Endothelial cell (in vitro differentiated cells): ENCODE data around the gene RPE. TPM values are rescaled to one million over a fixed set of nuclear protein-coding genes. Genes with fewer than 3 reads are reported as not detected.

Experiments used
- DNase-seq: peaks from one replicate; pipeline ENCODE4 v3.0.0; 2021; ENCODE audit warnings: low spot score
- H3K27ac Mint-ChIP-seq: one replicate; pipeline ENCODE4 v1.8.0; 2021; ENCODE audit warnings: mixed read lengths, inconsistent platforms; ENCODE audit not compliant: unreplicated experiment
- H3K27me3 Mint-ChIP-seq: one replicate; pipeline ENCODE4 v1.8.0; 2021; ENCODE audit warnings: mild to moderate bottlenecking, moderate library complexity, mixed read lengths, inconsistent platforms; ENCODE audit not compliant: unreplicated experiment
- H3K36me3 Mint-ChIP-seq: one replicate; pipeline ENCODE4 v1.8.0; 2021; ENCODE audit warnings: mild to moderate bottlenecking, low read depth, mixed read lengths, inconsistent platforms; ENCODE audit not compliant: unreplicated experiment
- H3K4me1 Mint-ChIP-seq: one replicate; pipeline ENCODE4 v1.8.0; 2021; ENCODE audit warnings: mild to moderate bottlenecking, mixed read lengths, inconsistent platforms; ENCODE audit not compliant: unreplicated experiment
- H3K4me3 Mint-ChIP-seq: one replicate; pipeline ENCODE4 v1.8.0; 2021; ENCODE audit warnings: mild to moderate bottlenecking, mixed read lengths, inconsistent platforms; ENCODE audit not compliant: unreplicated experiment
- H3K9me3 Mint-ChIP-seq: one replicate; pipeline ENCODE4 v1.8.0; 2021; ENCODE audit warnings: mixed read lengths, inconsistent platforms; ENCODE audit not compliant: unreplicated experiment
- CTCF ChIP-seq: fragments of 200-600 bp; sonication (generic); IDR thresholded peaks from one replicate; pipeline ENCODE4 v1.5.0; 2021; ENCODE audit warnings: antibody characterized with exemption; ENCODE audit not compliant: unreplicated experiment
- total RNA-seq: library from RNA; stranded (reverse); fragmentation: NEBNext Ultra II Directional; extraction: Animal tissue kit (Norgen Biotek cat#: 25700); gene quantifications from one replicate; pipeline ENCODE4 v1.2.1, GENCODE V29; 2021; ENCODE audit not compliant: unreplicated experiment

Gene RPE
- total RNA-seq, 1 donor from 2014 or later: 41.0 TPM

GRCh38 chr2:210049831-210050230 lies 47.4 kb downstream of the RPE start:
- no peak for DNase-seq
- no peaks in the 10 kb centered on the region for H3K9me3 Mint-ChIP-seq
- TF ChIP-seq CTCF: no peak
- no peaks in the 10 kb centered on the region for H3K27me3 Mint-ChIP-seq
- H3K36me3 Mint-ChIP-seq: peaks cover 19% of the 10 kb centered on the region
- H3K4me3 Mint-ChIP-seq: no peak overlapping the region
- H3K4me1 Mint-ChIP-seq: no peaks in the 10 kb centered on the region
- H3K27ac Mint-ChIP-seq: no peak overlapping the region

GRCh38 chr2:210050885-210051284 lies 48.4 kb downstream of the RPE start:
- no peak overlapping the region for H3K27ac Mint-ChIP-seq
- peaks cover 26% of the 10 kb centered on the region for H3K36me3 Mint-ChIP-seq

GRCh38 chr2:210054696-210055095 lies 52.3 kb downstream of the RPE start:
- Mint-ChIP-seq H3K27me3 (no peaks in the 10 kb centered on the region), H3K36me3 (peaks cover 29% of the 10 kb centered on the region), H3K4me1 (no peaks in the 10 kb centered on the region), H3K4me3 (peak overlapping the region; percentile 60), H3K27ac (no peak overlapping the region), H3K9me3 (no peaks in the 10 kb centered on the region)
- no peak for TF ChIP-seq CTCF
- no peak for DNase-seq

More at GRCh38 chr2:210050885-210051284, 48.4 kb downstream of the RPE start:
- no peak for TF ChIP-seq CTCF
- no peak for DNase-seq
- no peaks in the 10 kb centered on the region for H3K9me3 Mint-ChIP-seq
- H3K4me1 Mint-ChIP-seq: no peaks in the 10 kb centered on the region
- H3K4me3 Mint-ChIP-seq: no peak overlapping the region
- H3K27me3 Mint-ChIP-seq: no peaks in the 10 kb centered on the region

GRCh38 chr2:210055825-210056224 lies 53.4 kb downstream of the RPE start:
- Mint-ChIP-seq H3K9me3 (no peaks in the 10 kb centered on the region), H3K27ac (no peak overlapping the region), H3K4me3 (peak overlapping the region; percentile 66), H3K4me1 (no peaks in the 10 kb centered on the region), H3K27me3 (no peaks in the 10 kb centered on the region), H3K36me3 (peaks cover 29% of the 10 kb centered on the region)
- TF ChIP-seq CTCF: no peak
- no peak for DNase-seq

GRCh38 chr2:210063306-210063705 lies 60.9 kb downstream of the RPE start:
- Mint-ChIP-seq H3K27ac (no peak overlapping the region), H3K36me3 (peaks cover 4% of the 10 kb centered on the region), H3K4me1 (no peaks in the 10 kb centered on the region), H3K4me3 (no peak overlapping the region), H3K9me3 (no peaks in the 10 kb centered on the region), H3K27me3 (no peaks in the 10 kb centered on the region)
- TF ChIP-seq CTCF: no peak
- no peak for DNase-seq

Other genes starting within 250 kb of the RPE start
- gene UNC80, start 230.8 kb upstream of the RPE start, total RNA-seq: 0.05 TPM
- 13.0 TPM for gene KANSL1L, start 168.8 kb downstream of the RPE start, total RNA-seq
- gene ACADL, start 222.8 kb downstream of the RPE start, total RNA-seq: not detected